ENCODE measurements around the gene CRYZL1.

The CRYZL1 gene

GRCh38 chr21:33641352-33642026 is at the start of gene CRYZL1:
TSS of gene CRYZL1 (minus strand) at chr21:33641741. CDS start at chr21:33631551, 10,190 bp downstream.
- TF ChIP-seq, protein P1, sequence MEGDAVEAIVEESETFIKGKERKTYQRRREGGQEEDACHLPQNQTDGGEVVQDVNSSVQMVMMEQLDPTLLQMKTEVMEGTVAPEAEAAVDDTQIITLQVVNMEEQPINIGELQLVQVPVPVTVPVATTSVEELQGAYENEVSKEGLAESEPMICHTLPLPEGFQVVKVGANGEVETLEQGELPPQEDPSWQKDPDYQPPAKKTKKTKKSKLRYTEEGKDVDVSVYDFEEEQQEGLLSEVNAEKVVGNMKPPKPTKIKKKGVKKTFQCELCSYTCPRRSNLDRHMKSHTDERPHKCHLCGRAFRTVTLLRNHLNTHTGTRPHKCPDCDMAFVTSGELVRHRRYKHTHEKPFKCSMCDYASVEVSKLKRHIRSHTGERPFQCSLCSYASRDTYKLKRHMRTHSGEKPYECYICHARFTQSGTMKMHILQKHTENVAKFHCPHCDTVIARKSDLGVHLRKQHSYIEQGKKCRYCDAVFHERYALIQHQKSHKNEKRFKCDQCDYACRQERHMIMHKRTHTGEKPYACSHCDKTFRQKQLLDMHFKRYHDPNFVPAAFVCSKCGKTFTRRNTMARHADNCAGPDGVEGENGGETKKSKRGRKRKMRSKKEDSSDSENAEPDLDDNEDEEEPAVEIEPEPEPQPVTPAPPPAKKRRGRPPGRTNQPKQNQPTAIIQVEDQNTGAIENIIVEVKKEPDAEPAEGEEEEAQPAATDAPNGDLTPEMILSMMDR (IDR thresholded peaks at IDR 0.05) = no peak
- peak within 1 kb of the TSS; percentile 87 to 96 for H3K27ac ChIP-seq
- peak within 1 kb of the TSS; percentile 92 for H3K4me3 ChIP-seq
- DNase-seq (ENCODE audit: low spot score) = peak; percentile 100

GRCh38 chr21:33690874-33691273 is 49.3 kb upstream of the CRYZL1 start:
- TF ChIP-seq, protein P1 (IDR thresholded peaks at IDR 0.05) = no peak
- no peak overlapping the region for H3K4me3 ChIP-seq
- no peak for DNase-seq (ENCODE audit: low spot score)
- no peak overlapping the region for H3K27ac ChIP-seq

DNA sequence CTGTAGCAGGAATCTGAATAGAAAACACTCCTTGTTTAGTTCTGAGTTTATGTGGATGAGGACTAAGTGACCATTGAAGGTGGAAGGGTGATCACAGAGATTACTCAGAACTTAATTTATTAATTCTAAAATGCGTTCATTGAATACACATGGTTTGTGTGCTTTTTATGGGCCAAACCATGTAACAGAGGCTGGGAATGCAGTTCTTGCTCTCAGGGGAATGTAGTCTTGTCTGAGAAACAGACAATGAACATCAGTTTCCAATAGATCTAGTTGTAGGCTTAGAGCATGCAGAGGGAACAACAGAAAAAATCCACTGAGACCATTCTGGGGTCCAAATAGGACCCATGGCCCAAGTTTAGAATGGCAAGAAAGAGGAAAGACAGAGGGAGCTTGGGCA is 46.8 kb upstream of the CRYZL1 start:
- DNase-seq (ENCODE audit: low spot score) = no peak
- TF ChIP-seq, protein P1 (IDR thresholded peaks at IDR 0.05) = no peak
- H3K4me3 ChIP-seq = no peak overlapping the region
- H3K27ac ChIP-seq = no peak overlapping the region

- TF ChIP-seq, protein P1 (IDR thresholded peaks at IDR 0.05) = no peak
- DNase-seq (ENCODE audit: low spot score) = no peak
- no peak overlapping the region for H3K4me3 ChIP-seq
- no peak overlapping the region for H3K27ac ChIP-seq
Observed at GRCh38 chr21:33687634-33688033, 46.1 kb upstream of the CRYZL1 start.

DNA sequence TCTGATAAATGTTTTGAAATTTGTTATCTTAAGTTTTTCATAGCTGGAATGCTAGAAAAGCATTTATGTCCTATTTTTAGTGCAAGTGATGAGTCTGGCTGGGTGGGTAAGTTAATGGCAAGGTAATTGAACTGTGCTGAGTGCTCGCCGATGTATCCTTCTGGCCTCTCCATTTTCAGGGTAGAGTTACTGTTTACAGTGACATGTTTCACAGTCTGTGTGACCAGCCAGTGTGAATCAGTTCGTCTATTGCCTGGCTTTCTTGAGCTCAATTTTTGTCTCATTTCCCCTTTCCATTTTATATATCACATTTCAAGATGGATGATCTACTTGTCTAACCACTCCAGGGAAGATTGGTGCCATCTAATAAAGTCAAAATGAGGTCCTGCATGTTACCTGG is 44.8 kb upstream of the CRYZL1 start:
- Histone ChIP-seq H3K4me3 (no peak overlapping the region), H3K27ac (peak overlapping the region in 1 of 2 donors; percentile 65)
- no peak for DNase-seq (ENCODE audit: low spot score)
- TF ChIP-seq, protein P1 (IDR thresholded peaks at IDR 0.05) = no peak

DNA sequence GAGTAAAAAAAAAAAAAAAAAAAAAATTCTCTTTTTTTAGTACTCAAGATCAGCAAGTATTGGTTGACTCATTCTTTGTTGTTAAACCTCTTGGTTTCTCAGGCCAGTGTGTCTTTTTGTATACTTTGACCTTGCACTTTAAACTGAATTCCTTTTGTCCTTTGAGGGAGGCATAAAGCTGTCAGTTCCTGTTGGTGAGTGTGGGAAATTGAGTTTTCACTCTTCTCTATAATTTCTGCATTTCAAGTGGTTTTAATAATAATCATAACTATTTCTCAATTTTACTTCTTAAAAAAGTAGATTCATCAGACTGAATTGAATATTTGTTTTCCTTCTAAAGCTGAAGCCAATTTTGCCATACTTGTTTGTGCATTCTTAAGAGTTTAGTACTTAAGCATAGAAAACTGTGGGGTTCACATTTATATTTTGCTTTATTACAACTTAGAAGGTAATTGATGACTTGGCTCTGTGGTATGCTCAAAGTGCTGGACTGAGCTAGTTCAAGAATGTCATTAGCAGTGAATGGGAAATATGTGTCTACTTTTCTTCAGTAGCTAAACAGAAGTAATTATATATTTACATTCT is 44.2 kb upstream of the CRYZL1 start:
- no peak for DNase-seq (ENCODE audit: low spot score)
- TF ChIP-seq, protein P1 (IDR thresholded peaks at IDR 0.05) = no peak
- no peak overlapping the region for H3K27ac ChIP-seq
- H3K4me3 ChIP-seq = no peak overlapping the region
